ENCODE measurements around the gene PTPRA.

Gene PTPRA

GRCh38 chr20:2919518-2920245 is 46.4 kb downstream of the PTPRA start:
- no peak for DNase-seq (ENCODE audit: insufficient read length, low spot score)
- peak; percentile 82 for FAIRE-seq

- FAIRE-seq (no peak), DNase-seq (ENCODE audit: insufficient read length, low spot score) (no peak)
Observed at GRCh38 chr20:2920473-2920872, 47.2 kb downstream of the PTPRA start.

- FAIRE-seq (no peak), DNase-seq (ENCODE audit: insufficient read length, low spot score) (no peak)
Observed at GRCh38 chr20:2921506-2921905, 48.2 kb downstream of the PTPRA start.

- no peak for DNase-seq (ENCODE audit: insufficient read length, low spot score)
- no peak for FAIRE-seq
Observed at GRCh38 chr20:2922957-2923356, 49.7 kb downstream of the PTPRA start.

GRCh38 chr20:2930538-2930937 is 57.3 kb downstream of the PTPRA start:
- FAIRE-seq, result no peak
- DNase-seq (ENCODE audit: insufficient read length, low spot score), result no peak

GRCh38 chr20:2932498-2932897 is 59.2 kb downstream of the PTPRA start:
- FAIRE-seq, result peak; percentile 80
- no peak for DNase-seq (ENCODE audit: insufficient read length, low spot score)

GRCh38 chr20:2937902-2938301 is 64.6 kb downstream of the PTPRA start:
- no peak for DNase-seq (ENCODE audit: insufficient read length, low spot score)
- no peak for FAIRE-seq

GRCh38 chr20:2942439-2942838 is 69.2 kb downstream of the PTPRA start:
- FAIRE-seq (no peak), DNase-seq (ENCODE audit: insufficient read length, low spot score) (no peak)

- DNase-seq (ENCODE audit: insufficient read length, low spot score) (no peak), FAIRE-seq (no peak)
Observed at GRCh38 chr20:2946988-2947961, 74.0 kb downstream of the PTPRA start.

- FAIRE-seq (no peak), DNase-seq (ENCODE audit: insufficient read length, low spot score) (no peak)
Observed at GRCh38 chr20:2948968-2949367, 75.7 kb downstream of the PTPRA start.

GRCh38 chr20:2952766-2953165 is 79.5 kb downstream of the PTPRA start:
- no peak for FAIRE-seq
- no peak for DNase-seq (ENCODE audit: insufficient read length, low spot score)

- FAIRE-seq, result peak; percentile 73
- no peak for DNase-seq (ENCODE audit: insufficient read length, low spot score)
Observed at GRCh38 chr20:2955257-2955970, 82.1 kb downstream of the PTPRA start.

GRCh38 chr20:2956480-2956879 is 83.2 kb downstream of the PTPRA start:
- no peak for FAIRE-seq
- no peak for DNase-seq (ENCODE audit: insufficient read length, low spot score)

- peak; percentile 26 for FAIRE-seq
Observed at GRCh38 chr20:2967841-2968240, 94.6 kb downstream of the PTPRA start.

GRCh38 chr20:2972126-2972525 is 98.8 kb downstream of the PTPRA start:
- no peak for DNase-seq (ENCODE audit: insufficient read length, low spot score)
- FAIRE-seq, result no peak

More at GRCh38 chr20:2967841-2968240, 94.6 kb downstream of the PTPRA start:
- no peak for DNase-seq (ENCODE audit: insufficient read length, low spot score)

- DNase-seq (ENCODE audit: insufficient read length, low spot score), result no peak
- no peak for FAIRE-seq
Observed at GRCh38 chr20:2973574-2973973, 100.3 kb downstream of the PTPRA start.

GRCh38 chr20:2978519-2978918 is 105.2 kb downstream of the PTPRA start:
- DNase-seq (ENCODE audit: insufficient read length, low spot score), result no peak
- FAIRE-seq, result peak; percentile 53

GRCh38 chr20:2981646-2982045 is 108.4 kb downstream of the PTPRA start:
- FAIRE-seq, result no peak
- no peak for DNase-seq (ENCODE audit: insufficient read length, low spot score)

- FAIRE-seq (no peak), DNase-seq (ENCODE audit: insufficient read length, low spot score) (no peak)
Observed at GRCh38 chr20:2983508-2983907, 110.2 kb downstream of the PTPRA start.

GRCh38 chr20:2984028-2984501 is 110.8 kb downstream of the PTPRA start:
- FAIRE-seq (peak; percentile 95), DNase-seq (ENCODE audit: insufficient read length, low spot score) (peak; percentile 25)
